OCI-LY3 (cell line): ENCODE data around the gene ALG1.

Experiments used
- H2AFZ ChIP-seq: fragments of 200-600, 300-600 bp; shearing (Covaris generic); 2 replicates; pipeline ENCODE4 v1.6.0; 2014; ENCODE audit warnings: antibody characterized with exemption, low read depth, low read length
- H3K27ac ChIP-seq: fragments of 200-600, 300-600 bp; sonication (generic); 2 replicates; pipeline ENCODE4 v1.5.1; 2014; ENCODE audit warnings: mild to moderate bottlenecking, low read length, moderate library complexity, mixed read lengths
- H3K27me3 ChIP-seq: fragments of 200-600, 300-600 bp; sonication (generic); 2 replicates; pipeline ENCODE4 v1.6.1; 2014; ENCODE audit warnings: low read depth, low read length, mixed read lengths
- H3K36me3 ChIP-seq: fragments of 200-600, 300-600 bp; sonication (generic); replicated peaks from 2 replicates; pipeline ENCODE3; 2014; ENCODE audit warnings: low read depth, low read length, mixed read lengths
- H3K4me1 ChIP-seq: fragments of 300-600, 200-600 bp; sonication (generic); 2 replicates; pipeline ENCODE4 v1.6.1; 2014; ENCODE audit warnings: low read length, mixed read lengths
- H3K4me2 ChIP-seq: fragments of 200-600, 300-600 bp; sonication (generic); 2 replicates; pipeline ENCODE4 v1.6.1; 2014; ENCODE audit warnings: low read length, mixed read lengths
- H3K4me3 ChIP-seq: fragments of 300-600, 200-600 bp; sonication (generic); 2 replicates; pipeline ENCODE4 v1.5.1; 2014; ENCODE audit warnings: antibody characterized with exemption, mild to moderate bottlenecking, low read length, moderate library complexity
- H3K79me2 ChIP-seq: fragments of 300-600, 200-600 bp; shearing (Covaris generic); 2 replicates; pipeline ENCODE4 v1.6.1; 2014; ENCODE audit warnings: mild to moderate bottlenecking, low read length, mixed read lengths
- H3K9ac ChIP-seq: fragments of 300-600, 200-600 bp; shearing (Covaris generic); 2 replicates; pipeline ENCODE4 v1.6.0; 2014; ENCODE audit warnings: mild to moderate bottlenecking, low read length, moderate library complexity
- H3K9me3 ChIP-seq: fragments of 200-600, 300-600 bp; shearing (Covaris generic); 2 replicates; pipeline ENCODE4 v1.6.1; 2014; ENCODE audit warnings: low read length, mixed read lengths; ENCODE audit not compliant: insufficient read depth
- H4K20me1 ChIP-seq: fragments of 200-600, 300-600 bp; sonication (generic); 2 replicates; pipeline ENCODE4 v1.6.1; 2016; ENCODE audit warnings: low read length, mixed read lengths; ENCODE audit not compliant: insufficient read depth
- EZH2phosphoT487 ChIP-seq: fragments of 200-600 bp; shearing (Covaris generic); IDR thresholded peaks from 2 replicates; pipeline ENCODE4 v1.6.1; 2018; ENCODE audit warnings: antibody characterized with exemption, mixed run types, low read depth
- TF ChIP-seq, protein P1 (sequence below): fragments of 200-600, 300-600 bp; sonication (generic); IDR thresholded peaks from 2 replicates; pipeline ENCODE4 v1.5.1; 2014; ENCODE audit warnings: antibody characterized with exemption, low read length, low read depth

Gene ALG1

DNA sequence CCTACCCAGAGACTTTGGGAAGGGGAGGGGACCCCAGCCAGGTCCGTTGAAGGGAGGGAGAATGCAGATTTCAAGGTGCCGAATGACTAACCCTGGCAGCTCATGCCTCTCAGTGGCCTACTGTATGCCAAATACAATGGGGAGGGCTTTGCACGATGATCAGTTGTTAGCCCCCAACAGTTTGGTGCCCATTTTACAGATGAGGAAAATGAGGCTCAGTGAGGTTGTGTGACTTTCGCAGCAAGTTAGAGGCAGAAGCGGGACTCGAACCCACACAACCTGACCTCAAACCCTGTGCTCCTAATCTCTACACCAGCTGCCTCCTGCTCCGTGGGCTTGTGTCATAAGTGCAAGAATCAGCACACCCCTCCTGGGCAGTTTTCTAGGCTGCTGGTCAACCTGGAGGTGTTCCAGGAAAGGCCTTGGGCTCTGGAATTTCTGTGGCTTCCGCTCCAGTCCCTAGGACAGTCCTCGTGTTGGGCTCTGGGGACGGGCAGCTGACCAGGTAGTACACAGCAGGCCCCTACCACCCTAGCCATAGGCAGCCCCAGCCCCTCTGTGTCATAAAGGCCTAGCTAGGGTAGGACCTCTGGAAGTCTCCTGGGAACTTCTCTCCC is 26.0 kb upstream of the ALG1 start:
- H3K36me3 ChIP-seq, result no peaks in the 10 kb centered on the region
- peaks cover 41% of the 10 kb centered on the region for H3K27me3 ChIP-seq
- H4K20me1 ChIP-seq, result no peaks in the 10 kb centered on the region
- H3K27ac ChIP-seq, result no peak overlapping the region
- H3K9me3 ChIP-seq, result no peaks in the 10 kb centered on the region
- TF ChIP-seq, protein P1, sequence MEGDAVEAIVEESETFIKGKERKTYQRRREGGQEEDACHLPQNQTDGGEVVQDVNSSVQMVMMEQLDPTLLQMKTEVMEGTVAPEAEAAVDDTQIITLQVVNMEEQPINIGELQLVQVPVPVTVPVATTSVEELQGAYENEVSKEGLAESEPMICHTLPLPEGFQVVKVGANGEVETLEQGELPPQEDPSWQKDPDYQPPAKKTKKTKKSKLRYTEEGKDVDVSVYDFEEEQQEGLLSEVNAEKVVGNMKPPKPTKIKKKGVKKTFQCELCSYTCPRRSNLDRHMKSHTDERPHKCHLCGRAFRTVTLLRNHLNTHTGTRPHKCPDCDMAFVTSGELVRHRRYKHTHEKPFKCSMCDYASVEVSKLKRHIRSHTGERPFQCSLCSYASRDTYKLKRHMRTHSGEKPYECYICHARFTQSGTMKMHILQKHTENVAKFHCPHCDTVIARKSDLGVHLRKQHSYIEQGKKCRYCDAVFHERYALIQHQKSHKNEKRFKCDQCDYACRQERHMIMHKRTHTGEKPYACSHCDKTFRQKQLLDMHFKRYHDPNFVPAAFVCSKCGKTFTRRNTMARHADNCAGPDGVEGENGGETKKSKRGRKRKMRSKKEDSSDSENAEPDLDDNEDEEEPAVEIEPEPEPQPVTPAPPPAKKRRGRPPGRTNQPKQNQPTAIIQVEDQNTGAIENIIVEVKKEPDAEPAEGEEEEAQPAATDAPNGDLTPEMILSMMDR, result no peak
- TF ChIP-seq EZH2phosphoT487, result no peak
- no peak overlapping the region for H3K4me3 ChIP-seq
- no peak overlapping the region for H3K4me2 ChIP-seq
- no peak overlapping the region for H2AFZ ChIP-seq
- no peak overlapping the region for H3K9ac ChIP-seq
- H3K79me2 ChIP-seq, result no peaks in the 10 kb centered on the region
- H3K4me1 ChIP-seq, result peaks cover 9% of the 10 kb centered on the region; the same call in 1 of the 2 replicates

DNA sequence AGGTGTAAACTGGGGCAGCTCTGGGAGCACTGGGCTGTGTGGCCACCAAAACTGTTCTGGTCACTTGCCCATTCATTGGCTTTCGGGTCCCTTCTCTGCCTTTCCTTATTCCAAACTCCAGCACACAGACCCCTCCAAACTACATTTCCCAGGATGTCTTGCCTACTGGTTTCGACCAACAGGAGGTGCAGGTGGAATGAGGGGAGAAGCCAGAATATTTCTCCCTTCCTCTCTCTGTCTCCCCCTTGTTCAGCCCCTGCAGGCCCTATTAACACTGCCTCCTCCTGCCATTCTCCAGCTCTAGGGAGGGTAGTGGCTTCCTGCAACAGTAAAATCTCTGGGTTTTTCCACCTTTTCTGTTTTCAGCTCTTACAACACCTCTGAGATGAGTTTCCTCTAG is 24.7 kb upstream of the ALG1 start:
- no peak overlapping the region for H3K27ac ChIP-seq
- H3K27me3 ChIP-seq, result peaks cover 35% of the 10 kb centered on the region
- peaks cover 1% of the 10 kb centered on the region; the same call in 1 of the 2 replicates for H3K4me1 ChIP-seq
- H4K20me1 ChIP-seq, result no peaks in the 10 kb centered on the region
- no peaks in the 10 kb centered on the region for H3K36me3 ChIP-seq
- H3K9ac ChIP-seq, result no peak overlapping the region
- TF ChIP-seq, protein P1, result no peak
- TF ChIP-seq EZH2phosphoT487, result no peak
- H2AFZ ChIP-seq, result no peak overlapping the region
- H3K4me2 ChIP-seq, result no peak overlapping the region
- no peaks in the 10 kb centered on the region for H3K9me3 ChIP-seq
- H3K4me3 ChIP-seq, result no peak overlapping the region
- no peaks in the 10 kb centered on the region for H3K79me2 ChIP-seq

DNA sequence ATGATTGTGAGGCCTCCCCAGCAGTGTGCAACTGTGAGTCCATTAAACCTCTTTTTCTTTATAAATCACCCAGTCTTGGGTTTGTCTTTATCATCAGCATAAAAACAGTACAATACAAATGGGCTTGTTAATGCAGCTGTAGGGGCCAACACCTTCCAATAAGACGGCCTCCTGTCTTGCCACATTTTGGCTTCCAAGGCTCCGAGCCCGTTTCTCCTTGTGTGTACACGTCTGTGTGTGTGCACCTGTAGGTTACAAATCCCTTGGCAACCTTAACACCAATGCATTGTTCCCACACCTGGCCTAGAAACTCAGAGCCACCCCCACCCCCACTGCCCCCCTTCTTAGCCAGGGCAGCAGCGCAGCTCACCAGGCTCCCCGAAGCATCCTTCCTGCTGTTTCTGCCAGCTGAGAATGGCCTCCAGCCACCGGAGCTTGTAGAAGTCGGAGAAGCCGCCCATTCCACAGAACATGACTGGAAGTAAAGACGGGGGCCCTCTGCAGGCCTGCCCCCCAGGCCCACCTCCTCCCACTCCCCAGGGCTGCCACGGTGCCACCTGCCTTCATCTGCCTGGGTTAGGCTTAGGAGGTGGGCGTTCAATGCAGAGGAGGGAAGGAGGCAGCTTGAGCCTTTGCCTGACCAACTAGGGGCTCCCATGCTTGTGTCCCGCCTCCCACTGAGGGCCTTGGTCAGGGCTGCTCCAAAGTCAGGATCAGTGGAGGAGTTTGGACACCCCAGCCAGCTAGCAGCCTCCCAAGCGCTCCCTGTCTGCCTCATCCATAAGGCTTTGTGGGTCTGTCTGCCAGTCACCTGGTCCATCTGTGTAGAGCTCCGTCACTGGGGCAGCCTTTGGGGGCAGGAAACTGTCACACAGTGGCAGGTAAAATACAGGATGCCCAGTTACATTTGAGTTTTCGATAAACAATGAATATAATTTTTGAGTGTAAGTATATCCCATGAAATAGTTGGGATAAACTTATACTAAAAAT is 16.5 kb upstream of the ALG1 start:
- no peaks in the 10 kb centered on the region for H3K9me3 ChIP-seq
- H3K27me3 ChIP-seq, result peaks cover 5% of the 10 kb centered on the region; the same call in 1 of the 2 replicates
- no peaks in the 10 kb centered on the region for H4K20me1 ChIP-seq
- no peaks in the 10 kb centered on the region for H3K36me3 ChIP-seq
- no peak overlapping the region for H2AFZ ChIP-seq
- no peaks in the 10 kb centered on the region for H3K79me2 ChIP-seq
- H3K4me2 ChIP-seq, result no peak overlapping the region
- H3K27ac ChIP-seq, result no peak overlapping the region
- no peak for TF ChIP-seq EZH2phosphoT487
- TF ChIP-seq, protein P1, result no peak
- no peak overlapping the region for H3K9ac ChIP-seq
- no peak overlapping the region for H3K4me3 ChIP-seq
- no peaks in the 10 kb centered on the region for H3K4me1 ChIP-seq

DNA sequence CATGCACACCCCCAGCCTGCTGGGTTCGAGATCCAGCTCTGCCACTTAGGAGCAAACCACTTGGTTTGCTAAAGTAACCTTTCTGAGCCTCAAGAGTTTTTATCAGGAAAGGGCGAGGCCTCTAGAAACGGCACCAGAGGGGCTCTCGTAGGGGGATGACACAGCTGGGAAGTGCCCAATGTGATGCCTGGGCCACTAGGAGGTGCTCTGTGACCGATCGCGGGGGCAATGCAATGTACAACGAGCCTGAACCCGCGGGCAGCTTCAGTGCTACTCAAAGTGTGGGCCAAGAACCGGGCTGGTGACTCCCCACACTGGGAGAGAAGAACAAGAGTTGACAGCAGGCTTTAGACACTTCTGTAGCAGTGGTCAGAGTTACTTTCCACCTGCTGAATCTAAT is 15.3 kb upstream of the ALG1 start:
- H2AFZ ChIP-seq, result 0 out of 2 replicates have a peak overlapping the region, but pooled peaks have one; percentile 12
- H3K27me3 ChIP-seq, result peaks cover 4% of the 10 kb centered on the region; the same call in 1 of the 2 replicates
- no peak overlapping the region for H3K4me2 ChIP-seq
- H3K79me2 ChIP-seq, result no peaks in the 10 kb centered on the region
- H3K27ac ChIP-seq, result no peak overlapping the region
- no peak overlapping the region for H3K9ac ChIP-seq
- TF ChIP-seq EZH2phosphoT487, result no peak
- TF ChIP-seq, protein P1, result peak; percentile 57
- no peaks in the 10 kb centered on the region for H3K36me3 ChIP-seq
- no peaks in the 10 kb centered on the region for H4K20me1 ChIP-seq
- H3K4me1 ChIP-seq, result no peaks in the 10 kb centered on the region
- no peak overlapping the region for H3K4me3 ChIP-seq
- H3K9me3 ChIP-seq, result no peaks in the 10 kb centered on the region
